Measurements from ENCODE around the gene ORC4.

The ORC4 gene

DNA sequence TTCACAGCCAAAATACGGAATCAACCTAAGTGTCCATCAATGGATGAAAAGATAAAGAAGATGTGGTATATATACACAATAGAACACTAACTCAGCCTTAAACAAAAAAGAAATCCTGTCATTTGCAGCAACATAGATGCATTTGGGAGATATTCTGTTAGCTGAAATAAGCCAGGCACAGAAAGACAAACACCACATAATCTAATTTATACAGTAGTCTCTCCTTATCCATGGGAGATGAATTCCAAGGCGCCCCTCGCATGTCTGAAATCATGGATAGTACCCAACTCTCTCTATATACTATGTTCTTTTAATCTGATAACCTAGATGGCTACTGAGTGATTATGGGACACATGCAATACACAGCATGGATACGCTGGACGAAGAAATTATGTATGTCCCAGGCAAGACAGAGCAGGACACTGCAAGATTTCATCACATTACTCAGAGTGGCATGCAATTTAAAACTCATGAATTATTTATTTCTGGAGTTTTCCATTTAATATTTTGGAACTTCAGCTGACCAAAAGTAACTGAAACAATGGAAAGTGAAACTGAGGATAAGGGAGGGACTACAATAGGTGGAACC is 39.5 kb downstream of the ORC4 start:
- no peak overlapping the region for H3K27ac Mint-ChIP-seq
- TF ChIP-seq, protein P1, sequence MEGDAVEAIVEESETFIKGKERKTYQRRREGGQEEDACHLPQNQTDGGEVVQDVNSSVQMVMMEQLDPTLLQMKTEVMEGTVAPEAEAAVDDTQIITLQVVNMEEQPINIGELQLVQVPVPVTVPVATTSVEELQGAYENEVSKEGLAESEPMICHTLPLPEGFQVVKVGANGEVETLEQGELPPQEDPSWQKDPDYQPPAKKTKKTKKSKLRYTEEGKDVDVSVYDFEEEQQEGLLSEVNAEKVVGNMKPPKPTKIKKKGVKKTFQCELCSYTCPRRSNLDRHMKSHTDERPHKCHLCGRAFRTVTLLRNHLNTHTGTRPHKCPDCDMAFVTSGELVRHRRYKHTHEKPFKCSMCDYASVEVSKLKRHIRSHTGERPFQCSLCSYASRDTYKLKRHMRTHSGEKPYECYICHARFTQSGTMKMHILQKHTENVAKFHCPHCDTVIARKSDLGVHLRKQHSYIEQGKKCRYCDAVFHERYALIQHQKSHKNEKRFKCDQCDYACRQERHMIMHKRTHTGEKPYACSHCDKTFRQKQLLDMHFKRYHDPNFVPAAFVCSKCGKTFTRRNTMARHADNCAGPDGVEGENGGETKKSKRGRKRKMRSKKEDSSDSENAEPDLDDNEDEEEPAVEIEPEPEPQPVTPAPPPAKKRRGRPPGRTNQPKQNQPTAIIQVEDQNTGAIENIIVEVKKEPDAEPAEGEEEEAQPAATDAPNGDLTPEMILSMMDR (IDR thresholded peaks at IDR 0.05; ENCODE audit: unreplicated experiment in 3 of 3) = no peak
- no peak overlapping the region for H3K4me3 Mint-ChIP-seq
- H3K4me1 Mint-ChIP-seq = no peaks in the 10 kb centered on the region
- H3K36me3 Mint-ChIP-seq (ENCODE audit: low read depth) = peaks cover 33% of the 10 kb centered on the region
- H3K9me3 Mint-ChIP-seq = peaks cover 19% of the 10 kb centered on the region
- H3K27me3 Mint-ChIP-seq (ENCODE audit: low read depth) = no peaks in the 10 kb centered on the region

DNA sequence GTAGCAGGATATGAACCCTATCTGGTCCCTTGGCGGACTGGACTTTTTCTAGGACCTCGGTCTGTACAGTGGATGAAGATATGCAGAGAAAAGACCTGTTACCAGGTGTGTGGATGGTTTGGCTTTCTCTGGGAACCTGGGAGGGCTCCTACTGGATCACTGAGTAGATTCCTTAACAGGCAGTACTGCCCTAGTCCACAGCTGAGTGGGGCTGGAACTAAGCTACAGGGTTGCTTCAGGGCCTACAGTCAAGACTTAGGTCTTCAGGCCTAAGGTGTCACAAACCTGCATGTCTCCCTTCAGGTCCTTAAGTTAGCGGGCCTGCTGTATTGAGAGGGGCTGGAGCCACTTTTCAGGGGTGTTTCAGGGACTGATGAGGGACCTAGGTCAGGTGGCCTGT is 42.9 kb downstream of the ORC4 start:
- no peak overlapping the region for H3K27ac Mint-ChIP-seq
- TF ChIP-seq, protein P1 (IDR thresholded peaks at IDR 0.05; ENCODE audit: unreplicated experiment in 3 of 3) = no peak
- no peaks in the 10 kb centered on the region for H3K4me1 Mint-ChIP-seq
- peaks cover 39% of the 10 kb centered on the region for H3K36me3 Mint-ChIP-seq (ENCODE audit: low read depth)
- H3K27me3 Mint-ChIP-seq (ENCODE audit: low read depth) = no peaks in the 10 kb centered on the region
- H3K4me3 Mint-ChIP-seq = no peak overlapping the region
- H3K9me3 Mint-ChIP-seq = peaks cover 19% of the 10 kb centered on the region

DNA sequence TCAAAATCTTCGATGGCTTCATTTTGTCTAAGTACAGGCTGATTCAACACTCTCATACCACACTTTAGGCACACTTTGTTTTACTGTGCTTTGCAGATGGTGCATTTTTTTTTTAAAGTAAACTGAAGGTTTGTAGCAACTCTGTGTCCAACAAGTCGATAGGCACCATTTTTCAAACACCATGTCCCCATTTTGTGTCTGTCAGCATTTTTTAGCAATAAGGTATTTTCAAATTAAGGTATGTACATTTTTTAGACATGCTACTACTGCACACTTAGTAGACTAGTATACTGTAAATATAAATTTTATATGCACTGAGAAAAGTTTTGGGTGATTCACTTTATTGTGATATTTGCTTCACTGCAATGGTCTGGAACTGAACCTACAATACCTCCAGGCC is 44.4 kb downstream of the ORC4 start:
- H3K36me3 Mint-ChIP-seq (ENCODE audit: low read depth) = peaks cover 45% of the 10 kb centered on the region

DNA sequence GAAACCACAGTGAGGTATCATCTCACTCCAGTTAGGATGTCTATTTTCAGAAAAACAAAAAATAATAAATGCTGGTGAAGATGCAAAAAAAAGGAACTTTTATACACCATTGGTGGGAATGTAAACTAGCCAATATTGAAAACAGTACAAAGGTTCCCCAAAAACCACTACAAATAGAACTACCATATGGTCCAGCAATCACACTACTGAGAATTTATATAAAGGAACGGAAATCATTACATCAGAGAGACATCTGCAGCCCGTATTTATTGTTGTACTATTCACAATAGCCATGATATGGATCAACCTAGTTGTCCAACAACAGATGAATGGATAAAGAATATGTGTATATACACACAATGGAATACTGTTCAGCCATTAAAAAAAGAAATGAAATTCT is 52.0 kb downstream of the ORC4 start:
- Mint-ChIP-seq H3K27me3 (ENCODE audit: low read depth) (no peaks in the 10 kb centered on the region), H3K4me3 (no peak overlapping the region), H3K36me3 (ENCODE audit: low read depth) (peaks cover 83% of the 10 kb centered on the region), H3K4me1 (no peaks in the 10 kb centered on the region), H3K9me3 (peaks cover 48% of the 10 kb centered on the region), H3K27ac (no peak overlapping the region)
- TF ChIP-seq, protein P1 (IDR thresholded peaks at IDR 0.05; ENCODE audit: unreplicated experiment in 3 of 3) = no peak

More for the DNA sequence above, 44.4 kb downstream of the ORC4 start:
- TF ChIP-seq, protein P1 (IDR thresholded peaks at IDR 0.05; ENCODE audit: unreplicated experiment in 3 of 3) = no peak
- H3K4me1 Mint-ChIP-seq = no peaks in the 10 kb centered on the region
- peaks cover 19% of the 10 kb centered on the region for H3K9me3 Mint-ChIP-seq
- no peak overlapping the region for H3K4me3 Mint-ChIP-seq
- H3K27me3 Mint-ChIP-seq (ENCODE audit: low read depth) = no peaks in the 10 kb centered on the region
- peak overlapping the region in 1 of 3 experiments; percentile 14 for H3K27ac Mint-ChIP-seq

DNA sequence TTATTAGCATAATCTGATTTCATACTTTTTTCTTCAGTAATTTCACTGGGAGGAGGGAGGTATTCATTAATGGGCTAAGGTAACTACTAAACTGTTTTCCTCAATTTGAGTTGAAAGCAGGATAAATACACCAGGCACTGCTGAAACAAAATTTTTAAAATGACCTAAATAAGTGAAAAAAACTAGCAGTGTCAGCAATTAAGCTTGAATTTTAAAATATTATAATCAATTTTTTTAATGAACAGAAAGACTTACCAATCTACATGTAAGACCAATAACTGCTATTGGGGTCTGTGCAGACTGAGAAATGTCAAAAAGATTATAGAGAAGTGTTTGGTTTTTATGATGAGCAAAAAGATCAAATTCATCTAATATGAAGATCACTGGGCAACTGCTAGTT is 68.4 kb downstream of the ORC4 start:
- peaks cover 44% of the 10 kb centered on the region for H3K36me3 Mint-ChIP-seq (ENCODE audit: low read depth)
- no peaks in the 10 kb centered on the region for H3K27me3 Mint-ChIP-seq (ENCODE audit: low read depth)
- no peaks in the 10 kb centered on the region for H3K4me1 Mint-ChIP-seq
- no peak overlapping the region for H3K4me3 Mint-ChIP-seq
- no peak overlapping the region for H3K27ac Mint-ChIP-seq
- no peaks in the 10 kb centered on the region for H3K9me3 Mint-ChIP-seq
- TF ChIP-seq, protein P1 (IDR thresholded peaks at IDR 0.05; ENCODE audit: unreplicated experiment in 3 of 3) = no peak

DNA sequence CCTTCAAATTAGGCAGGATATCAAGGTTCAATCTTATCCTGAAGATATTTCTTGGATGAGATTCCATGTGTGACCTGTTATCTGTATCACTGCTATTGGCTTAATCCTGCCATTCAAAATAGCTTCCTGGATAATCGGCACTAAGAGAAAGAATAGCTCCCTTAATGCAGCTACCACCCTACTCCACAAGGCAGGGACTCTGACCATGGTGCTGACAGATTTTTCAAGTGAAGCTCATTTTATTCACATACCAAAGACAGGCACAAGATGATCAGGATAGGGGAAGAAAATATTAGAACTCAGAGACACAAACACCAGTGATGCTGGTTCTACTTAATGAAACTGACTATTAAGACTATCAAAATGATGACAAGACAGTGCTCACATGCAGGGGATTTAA is 74.9 kb downstream of the ORC4 start:
- Mint-ChIP-seq H3K4me3 (no peak overlapping the region), H3K27ac (no peak overlapping the region), H3K4me1 (no peaks in the 10 kb centered on the region), H3K36me3 (ENCODE audit: low read depth) (peaks cover 71% of the 10 kb centered on the region), H3K9me3 (no peaks in the 10 kb centered on the region), H3K27me3 (ENCODE audit: low read depth) (no peaks in the 10 kb centered on the region)
- TF ChIP-seq, protein P1 (IDR thresholded peaks at IDR 0.05; ENCODE audit: unreplicated experiment in 3 of 3) = no peak

All from nephron (organoid).